MM.1S (cell line): ENCODE data around the gene KCNN1.
A peak's percentile ranks its signal among the peaks of the same experiment; 100 is the strongest.

Experiments used
- DNase-seq: peaks from one replicate; pipeline ENCODE4 v3.0.0-alpha.2; 2015
- H2AFZ ChIP-seq: fragments of 300-600 bp; sonication (generic); 2 replicates; pipeline ENCODE4 v1.6.0; 2016; ENCODE audit warnings: antibody characterized with exemption, low read length
- H3F3A ChIP-seq: fragments of 300-600 bp; sonication (generic); 2 replicates; pipeline ENCODE4 v1.6.1; 2016; ENCODE audit warnings: mild to moderate bottlenecking, antibody characterized with exemption, low read length, moderate library complexity, mixed read lengths; ENCODE audit not compliant: insufficient read depth
- H3K27ac ChIP-seq: fragments of 300-600 bp; sonication (generic); 2 replicates; pipeline ENCODE4 v1.5.1; 2016; ENCODE audit warnings: mild to moderate bottlenecking, low read length
- H3K27me3 ChIP-seq: fragments of 300-600 bp; sonication (generic); replicated peaks from 2 replicates; pipeline ENCODE4 v1.6.0; 2016; ENCODE audit warnings: low read length; ENCODE audit not compliant: insufficient read depth
- H3K36me3 ChIP-seq: fragments of 300-600 bp; sonication (generic); replicated peaks from 2 replicates; pipeline ENCODE4 v1.6.1; 2016; ENCODE audit warnings: mild to moderate bottlenecking, low read length, mixed read lengths; ENCODE audit not compliant: insufficient read depth
- H3K4me1 ChIP-seq: fragments of 300-600 bp; sonication (generic); 2 replicates; pipeline ENCODE4 v1.6.1; 2016; ENCODE audit warnings: low read length, mixed read lengths
- H3K4me2 ChIP-seq: fragments of 300-600 bp; sonication (generic); 2 replicates; pipeline ENCODE4 v1.6.0; 2016; ENCODE audit warnings: low read depth, low read length
- H3K4me3 ChIP-seq: fragments of 300-600 bp; sonication (generic); 2 replicates; pipeline ENCODE4 v1.5.1; 2016; ENCODE audit warnings: low read length, mixed read lengths
- H3K79me2 ChIP-seq: fragments of 300-600 bp; sonication (generic); 2 replicates; pipeline ENCODE4 v1.6.1; 2016; ENCODE audit warnings: mixed run types, low read length, mixed read lengths
- H3K9ac ChIP-seq: fragments of 300-600 bp; sonication (generic); 2 replicates; pipeline ENCODE4 v1.6.1; 2016; ENCODE audit warnings: low read length, mixed read lengths
- H3K9me2 ChIP-seq: fragments of 300-600 bp; sonication (generic); replicated peaks from 2 replicates; pipeline ENCODE4 v1.6.1; 2016; ENCODE audit warnings: mild to moderate bottlenecking, low read length, mixed read lengths; ENCODE audit not compliant: insufficient read depth
- H3K9me3 ChIP-seq: fragments of 300-600 bp; sonication (generic); replicated peaks from 2 replicates; pipeline ENCODE4 v1.6.1; 2016; ENCODE audit warnings: mild to moderate bottlenecking, low read length, mixed read lengths; ENCODE audit not compliant: insufficient read depth
- H4K20me1 ChIP-seq: fragments of 300-600 bp; sonication (generic); 2 replicates; pipeline ENCODE4 v1.6.1; 2016; ENCODE audit warnings: mild to moderate bottlenecking, low read length, moderate library complexity, mixed read lengths; ENCODE audit not compliant: insufficient read depth
- CTCF ChIP-seq: fragments of 300-600 bp; sonication (generic); IDR thresholded peaks from 2 replicates; pipeline ENCODE4 v1.5.1; 2016; ENCODE audit warnings: antibody characterized with exemption, low read length, mixed read lengths
- EZH2 ChIP-seq: fragments of 300-600 bp; sonication (generic); optimal IDR thresholded peaks from 2 replicates; pipeline ENCODE3; 2017; ENCODE audit warnings: low read depth, mild to moderate bottlenecking, antibody characterized with exemption, low read length, mixed read lengths
- EZH2phosphoT487 ChIP-seq: fragments of 300-600 bp; sonication (generic); IDR thresholded peaks from 2 replicates; pipeline ENCODE4 v1.6.1; 2018; ENCODE audit warnings: antibody characterized with exemption, low read length

KCNN1 gene

DNA sequence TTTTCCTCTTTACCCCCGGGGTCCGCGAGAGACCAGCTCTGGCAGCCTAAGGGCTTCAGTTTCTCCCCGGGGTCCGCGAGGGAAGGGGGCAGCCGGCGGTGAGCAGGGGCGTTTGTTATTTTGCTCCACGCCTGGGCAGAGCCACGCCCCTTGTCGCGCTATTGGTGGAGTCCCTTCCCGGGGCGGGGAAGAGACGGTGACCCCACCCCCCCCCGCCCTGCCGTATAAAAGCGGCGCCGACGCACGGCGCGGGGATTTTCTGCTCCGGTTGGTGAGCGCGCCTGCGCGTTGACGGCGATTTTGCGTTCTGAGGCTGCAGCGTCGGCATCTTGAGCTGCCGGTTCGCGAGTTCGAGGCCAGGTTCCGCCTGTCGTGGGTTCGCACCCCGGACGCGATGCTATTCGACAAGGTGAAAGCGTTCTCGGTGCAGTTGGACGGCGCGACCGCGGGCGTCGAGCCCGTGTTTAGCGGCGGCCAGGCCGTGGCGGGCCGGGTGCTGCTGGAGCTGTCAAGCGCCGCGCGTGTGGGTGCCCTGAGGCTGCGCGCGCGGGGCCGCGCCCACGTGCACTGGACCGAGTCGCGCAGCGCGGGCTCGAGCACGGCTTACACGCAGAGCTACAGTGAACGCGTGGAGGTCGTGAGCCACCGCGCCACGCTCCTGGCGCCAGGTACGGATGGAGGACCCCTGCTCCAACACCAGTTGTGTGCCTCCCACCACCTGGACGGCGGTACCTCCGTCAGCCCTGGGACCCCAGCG is 41.2 kb downstream of the KCNN1 start, which contains the start of gene ARRDC2:
TSS of gene ARRDC2 (plus strand) at position 254 of the 757 bp plus-strand sequence. CDS start at position 395, 141 bp downstream.
- Histone ChIP-seq H3K9ac (no peak within 1 kb of the TSS), H3K4me3 (peak within 1 kb of the TSS; percentile 44), H3K4me2 (peak within 1 kb of the TSS; percentile 82), H3K36me3 (no peaks in the 10 kb centered on the region), H3K9me3 (no peaks in the 10 kb centered on the region), H3F3A (no peaks in the 10 kb centered on the region), H3K4me1 (0 out of 2 replicates have a peak, but pooled peaks cover 4% of the 10 kb centered on the region), H3K27ac (no peak within 1 kb of the TSS), H3K27me3 (peaks cover 59% of the 10 kb centered on the region), H4K20me1 (no peaks in the 10 kb centered on the region), H2AFZ (peak within 1 kb of the TSS; percentile 55), H3K9me2 (no peaks in the 10 kb centered on the region), H3K79me2 (no peaks in the 10 kb centered on the region)
- no peak for TF ChIP-seq CTCF
- no peak for TF ChIP-seq EZH2
- TF ChIP-seq EZH2phosphoT487 = no peak
- peak; percentile 73 for DNase-seq

GRCh38 chr19:18008814-18009213 is 41.9 kb downstream of the KCNN1 start:
- no peak overlapping the region for H3K9ac ChIP-seq
- H3K4me3 ChIP-seq = no peak overlapping the region

GRCh38 chr19:18009412-18010066 is 42.6 kb downstream of the KCNN1 start:
- Histone ChIP-seq H2AFZ (no peak overlapping the region), H4K20me1 (no peaks in the 10 kb centered on the region), H3K36me3 (no peaks in the 10 kb centered on the region), H3K9me3 (no peaks in the 10 kb centered on the region), H3K4me3 (no peak overlapping the region), H3K9me2 (no peaks in the 10 kb centered on the region), H3K79me2 (no peaks in the 10 kb centered on the region), H3F3A (no peaks in the 10 kb centered on the region), H3K27ac (no peak overlapping the region), H3K4me1 (peaks cover 4% of the 10 kb centered on the region; the same call in 1 of the 2 replicates), H3K27me3 (peaks cover 69% of the 10 kb centered on the region), H3K4me2 (no peak overlapping the region), H3K9ac (no peak overlapping the region)
- no peak for TF ChIP-seq EZH2
- TF ChIP-seq EZH2phosphoT487 = no peak
- no peak for TF ChIP-seq CTCF
- DNase-seq = no peak

More at GRCh38 chr19:18008814-18009213, 41.9 kb downstream of the KCNN1 start:
- no peak overlapping the region for H2AFZ ChIP-seq
- no peaks in the 10 kb centered on the region for H3K36me3 ChIP-seq
- no peak overlapping the region for H3K4me2 ChIP-seq
- no peaks in the 10 kb centered on the region for H3K9me3 ChIP-seq
- H3K9me2 ChIP-seq = no peaks in the 10 kb centered on the region
- no peak overlapping the region for H3K27ac ChIP-seq
- H3K27me3 ChIP-seq = peaks cover 62% of the 10 kb centered on the region
- no peaks in the 10 kb centered on the region for H3F3A ChIP-seq
- H3K79me2 ChIP-seq = no peaks in the 10 kb centered on the region
- H4K20me1 ChIP-seq = no peaks in the 10 kb centered on the region
- H3K4me1 ChIP-seq = peaks cover 4% of the 10 kb centered on the region; the same call in 1 of the 2 replicates
- DNase-seq = no peak
- TF ChIP-seq CTCF (no peak), EZH2 (no peak), EZH2phosphoT487 (no peak)
